Lower leg skin (tissue), 3 donors: ENCODE measurements around the gene GATA6.

ENCODE experiments used
- CTCF ChIP-seq, 3 donors: fragments of 450-650 bp; IDR thresholded peaks; one replicate each; pipeline ENCODE4 v1.5.1; 2016; ENCODE audit warnings: antibody characterized with exemption in 3 of 3, mild to moderate bottlenecking in 3 of 3, moderate library complexity in 2 of 3
- POLR2A ChIP-seq, 2 donors: fragments of 450-650 bp; IDR thresholded peaks; one replicate each; pipeline ENCODE4 v1.6.1; 2016 to 2017; ENCODE audit warnings: antibody characterized with exemption in 2 of 2, mild to moderate bottlenecking in 1 of 2, moderate library complexity in 1 of 2

DNA sequence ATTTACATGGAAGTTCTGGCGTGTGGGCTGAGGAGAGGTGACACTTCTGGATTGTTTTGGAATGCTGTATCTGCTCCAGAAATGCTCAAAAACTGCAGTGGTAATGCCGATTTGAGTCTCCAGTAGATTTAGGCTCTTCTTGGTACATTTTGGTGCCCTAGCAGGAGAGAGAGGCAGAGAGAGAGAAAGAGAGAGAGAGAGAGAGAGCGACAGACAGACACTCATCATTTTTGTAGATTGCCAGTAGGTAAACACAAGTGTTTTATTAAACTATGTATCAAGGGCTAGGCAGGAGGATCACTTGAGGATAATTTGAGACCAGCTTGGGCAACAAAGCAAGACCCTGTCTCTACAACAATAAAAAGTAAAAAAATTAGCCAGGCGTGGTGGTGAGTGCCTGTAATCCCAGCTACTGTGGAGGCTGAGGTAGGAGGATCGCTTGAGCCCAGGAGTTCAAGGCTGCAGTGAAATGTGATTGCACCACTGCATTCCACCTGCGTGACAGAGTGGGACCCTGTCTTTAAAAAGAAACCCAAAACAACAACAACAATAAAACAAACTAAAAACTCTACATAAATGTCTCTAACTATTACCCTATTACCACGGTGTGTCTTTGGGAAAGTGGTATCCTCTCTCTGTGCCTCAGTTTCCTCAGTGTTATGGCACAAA, 60.2 kb downstream of the GATA6 start:
- TF ChIP-seq POLR2A (IDR thresholded peaks at IDR 0.05): no peak
- no peak for TF ChIP-seq CTCF (IDR thresholded peaks at IDR 0.05)
